Stomach (tissue), 4 donors: ENCODE measurements around the gene ERICH3.

Source experiments
- EP300 ChIP-seq: sonication (generic); formaldehyde crosslinking; IDR thresholded peaks from one replicate; pipeline ENCODE4 v1.6.1; 2017; ENCODE audit warnings: antibody characterized with exemption
- POLR2A ChIP-seq, 4 donors: fragments of 450-650 bp; IDR thresholded peaks; one replicate each; pipeline ENCODE4 v1.6.1; 2016; ENCODE audit warnings: antibody characterized with exemption in 4 of 4, control low read depth in 2 of 4, mild to moderate bottlenecking in 1 of 4, moderate library complexity in 1 of 4
- POLR2AphosphoS5 ChIP-seq, 3 donors: sonication (generic); formaldehyde crosslinking; IDR thresholded peaks; one replicate each; pipeline ENCODE4 v1.6.1; 2016; ENCODE audit warnings: antibody characterized with exemption in 3 of 3
- TF ChIP-seq, protein P1 (sequence below), 7 experiments: fragments of 450-650 bp in 4 of 7; fragments of 200-600 bp in 3 of 7; sonication (generic) in 3 of 7; IDR thresholded peaks; one replicate each; pipeline ENCODE4 v1.5.1; 2016 to 2019; ENCODE audit warnings: antibody characterized with exemption in 7 of 7, control low read depth in 2 of 7, mild to moderate bottlenecking in 1 of 7

DNA sequence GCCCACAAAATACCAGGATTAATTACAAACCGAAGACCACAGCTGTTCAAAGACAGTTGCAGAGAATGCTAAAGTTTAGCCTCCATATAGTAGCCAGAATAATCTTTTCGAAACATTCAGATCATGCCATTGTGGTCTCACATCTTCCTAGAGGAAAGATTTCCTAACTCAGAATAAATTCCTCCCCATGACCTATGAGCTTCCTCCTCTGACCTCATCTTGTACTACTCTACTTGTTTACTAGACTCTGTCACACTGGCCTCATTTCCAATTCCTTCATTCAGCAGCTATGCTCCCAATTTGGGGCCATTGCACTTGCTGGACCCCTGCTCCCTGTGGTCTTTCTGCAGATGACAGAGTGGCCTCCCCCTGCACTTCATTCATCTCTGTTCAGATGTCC, 89.4 kb downstream of the ERICH3 start:
- TF ChIP-seq, protein P1, sequence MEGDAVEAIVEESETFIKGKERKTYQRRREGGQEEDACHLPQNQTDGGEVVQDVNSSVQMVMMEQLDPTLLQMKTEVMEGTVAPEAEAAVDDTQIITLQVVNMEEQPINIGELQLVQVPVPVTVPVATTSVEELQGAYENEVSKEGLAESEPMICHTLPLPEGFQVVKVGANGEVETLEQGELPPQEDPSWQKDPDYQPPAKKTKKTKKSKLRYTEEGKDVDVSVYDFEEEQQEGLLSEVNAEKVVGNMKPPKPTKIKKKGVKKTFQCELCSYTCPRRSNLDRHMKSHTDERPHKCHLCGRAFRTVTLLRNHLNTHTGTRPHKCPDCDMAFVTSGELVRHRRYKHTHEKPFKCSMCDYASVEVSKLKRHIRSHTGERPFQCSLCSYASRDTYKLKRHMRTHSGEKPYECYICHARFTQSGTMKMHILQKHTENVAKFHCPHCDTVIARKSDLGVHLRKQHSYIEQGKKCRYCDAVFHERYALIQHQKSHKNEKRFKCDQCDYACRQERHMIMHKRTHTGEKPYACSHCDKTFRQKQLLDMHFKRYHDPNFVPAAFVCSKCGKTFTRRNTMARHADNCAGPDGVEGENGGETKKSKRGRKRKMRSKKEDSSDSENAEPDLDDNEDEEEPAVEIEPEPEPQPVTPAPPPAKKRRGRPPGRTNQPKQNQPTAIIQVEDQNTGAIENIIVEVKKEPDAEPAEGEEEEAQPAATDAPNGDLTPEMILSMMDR (IDR thresholded peaks at IDR 0.05): no peak
- TF ChIP-seq EP300 (no peak), POLR2A (IDR thresholded peaks at IDR 0.05) (no peak), POLR2AphosphoS5 (IDR thresholded peaks at IDR 0.05) (no peak)
